GM18861 (cell line): ENCODE data around the gene EFNB1.

ENCODE experiments used
- ATAC-seq: cut with Tn5 transposase; IDR thresholded peaks from one replicate; pipeline ENCODE4 v1.9.1; 2021; ENCODE audit not compliant: unreplicated experiment

The EFNB1 gene

GRCh38 chrX:68842781-68843581 lies 14.2 kb downstream of the EFNB1 start:
- ATAC-seq: no peak

GRCh38 chrX:68843992-68844391 lies 15.2 kb downstream of the EFNB1 start:
- ATAC-seq: no peak

GRCh38 chrX:68844581-68844980 lies 15.8 kb downstream of the EFNB1 start:
- ATAC-seq: no peak

- no peak for ATAC-seq
Measured at GRCh38 chrX:68846536-68846935, 17.7 kb downstream of the EFNB1 start.

DNA sequence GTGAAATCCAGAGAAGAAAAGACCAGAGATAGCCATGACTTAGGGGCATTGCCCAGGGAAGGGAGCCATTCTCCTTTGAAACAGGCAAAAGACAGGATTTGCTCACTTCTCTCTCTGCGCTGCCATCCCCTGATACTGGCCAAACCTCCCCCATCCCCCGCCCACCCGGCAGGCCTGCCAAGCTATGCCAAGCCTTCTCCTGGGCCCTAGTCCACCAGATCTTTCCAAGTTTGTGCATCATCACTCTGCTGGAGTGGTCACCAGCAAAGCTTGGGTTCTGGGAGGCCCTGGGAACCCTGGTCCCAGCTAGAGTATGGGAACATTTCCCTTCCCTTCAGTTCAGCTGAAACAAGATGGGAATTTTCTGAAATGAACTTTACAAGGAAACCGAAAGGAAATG lies 18.4 kb downstream of the EFNB1 start:
- no peak for ATAC-seq

DNA sequence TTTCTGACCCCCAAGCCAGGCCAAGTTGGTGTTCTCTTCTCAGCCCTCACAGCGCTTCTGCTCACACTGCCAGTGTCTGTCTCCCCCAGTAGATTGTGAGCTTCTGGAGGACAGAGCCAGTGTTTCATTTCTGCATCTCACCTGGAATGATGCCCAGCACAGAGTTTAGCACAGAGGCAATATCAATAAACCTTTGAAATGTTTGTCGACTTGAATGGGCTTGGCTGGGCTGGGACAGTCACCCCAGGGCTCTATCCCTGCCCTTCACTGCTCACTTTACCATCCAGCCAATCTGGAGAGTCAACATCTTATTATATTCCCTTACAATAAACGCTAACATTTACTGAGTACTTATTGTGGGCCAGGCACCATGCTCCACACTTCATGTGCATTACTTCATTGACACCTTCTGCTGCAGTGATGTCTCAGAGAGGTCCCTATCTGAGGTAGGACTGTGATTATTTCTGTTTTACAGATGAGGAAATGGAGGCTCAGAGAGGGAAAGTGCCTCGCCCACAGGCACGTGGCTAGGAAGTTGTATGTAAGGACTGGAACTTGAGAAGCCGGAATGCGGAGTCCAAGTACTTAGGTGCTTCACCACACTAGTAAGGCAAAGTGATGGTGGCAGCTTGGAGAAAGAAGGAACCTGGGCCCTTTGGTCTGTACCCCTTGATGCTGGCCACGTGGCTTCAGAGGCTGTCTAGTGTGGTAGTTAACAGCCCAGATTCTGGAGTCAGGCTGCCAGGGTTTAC lies 19.5 kb downstream of the EFNB1 start:
- ATAC-seq: no peak

- no peak for ATAC-seq
Measured at GRCh38 chrX:68851082-68851481, 22.3 kb downstream of the EFNB1 start.

GRCh38 chrX:68852046-68852445 lies 23.2 kb downstream of the EFNB1 start:
- ATAC-seq: no peak

- ATAC-seq: no peak
Measured at GRCh38 chrX:68853665-68854251, 24.9 kb downstream of the EFNB1 start.

DNA sequence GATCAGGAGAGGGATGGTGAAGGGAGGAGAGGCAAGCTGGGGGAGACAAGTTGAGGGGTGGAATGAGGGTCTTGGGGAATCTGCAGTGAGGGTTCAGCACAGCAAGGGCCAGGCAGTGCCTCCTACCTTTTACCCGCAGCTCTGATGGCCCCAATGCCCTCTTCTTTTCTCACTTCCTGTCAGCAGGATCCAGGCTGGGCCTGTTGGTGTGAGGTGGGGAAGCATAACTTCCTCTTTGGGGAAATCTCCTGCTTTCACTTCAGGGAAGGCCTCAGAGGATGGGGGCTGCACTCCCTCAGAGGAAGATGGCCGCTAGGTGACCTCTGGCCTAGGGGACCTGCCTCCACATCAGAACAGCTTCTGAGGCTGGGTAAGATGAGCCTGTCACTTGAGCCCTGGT lies 36.5 kb downstream of the EFNB1 start:
- ATAC-seq: no peak

DNA sequence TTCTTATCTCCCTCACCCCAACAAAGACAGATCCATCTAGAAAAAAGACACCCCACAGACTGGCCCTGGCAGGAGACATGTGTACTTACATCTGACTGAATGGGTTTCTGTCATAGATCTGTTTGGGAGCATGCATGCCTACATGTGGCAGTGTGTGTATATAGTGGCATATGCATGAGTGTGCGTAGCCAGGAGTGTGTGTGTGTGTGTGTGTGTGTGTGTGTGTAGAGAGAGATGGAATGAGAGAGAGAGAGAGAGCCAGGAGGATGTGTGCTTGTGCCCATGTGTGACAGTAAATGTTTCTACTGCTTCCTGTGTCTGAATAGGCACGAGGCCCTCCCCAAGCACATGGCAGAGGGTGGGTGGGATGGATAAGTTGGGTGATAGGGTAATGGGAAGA lies 37.1 kb downstream of the EFNB1 start:
- no peak for ATAC-seq

DNA sequence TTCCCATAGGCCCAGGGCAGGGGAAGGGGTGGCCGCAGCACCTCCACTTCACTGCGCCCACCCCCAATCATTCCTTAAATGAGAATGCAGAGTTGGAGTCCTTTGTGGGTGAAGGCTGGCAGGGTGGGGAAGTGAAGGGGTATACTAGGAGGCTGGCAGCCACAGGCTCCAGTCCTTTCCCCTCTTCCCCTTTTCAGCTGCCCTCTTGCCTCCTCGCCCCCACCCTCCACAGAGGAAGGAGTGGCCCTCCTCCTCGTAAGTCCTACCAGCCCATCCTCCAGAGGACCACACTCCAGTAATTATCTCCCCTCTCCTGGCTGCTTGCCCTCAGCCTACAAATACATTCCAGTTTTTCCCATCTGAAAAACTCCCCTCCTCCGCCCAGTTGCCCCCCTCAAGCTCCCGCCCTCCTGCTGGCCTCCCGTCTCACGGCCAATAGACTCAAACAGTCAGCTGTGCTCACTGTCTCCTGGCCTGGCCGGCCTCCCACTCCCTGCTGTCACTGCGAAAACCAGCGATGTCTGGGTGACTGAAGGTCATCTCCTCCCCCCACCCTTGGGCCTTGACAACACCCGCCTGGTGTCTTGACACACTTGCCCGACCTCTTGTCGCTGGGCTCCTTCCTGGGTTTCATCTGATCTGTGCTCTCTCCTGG lies 38.8 kb downstream of the EFNB1 start:
- ATAC-seq: no peak

DNA sequence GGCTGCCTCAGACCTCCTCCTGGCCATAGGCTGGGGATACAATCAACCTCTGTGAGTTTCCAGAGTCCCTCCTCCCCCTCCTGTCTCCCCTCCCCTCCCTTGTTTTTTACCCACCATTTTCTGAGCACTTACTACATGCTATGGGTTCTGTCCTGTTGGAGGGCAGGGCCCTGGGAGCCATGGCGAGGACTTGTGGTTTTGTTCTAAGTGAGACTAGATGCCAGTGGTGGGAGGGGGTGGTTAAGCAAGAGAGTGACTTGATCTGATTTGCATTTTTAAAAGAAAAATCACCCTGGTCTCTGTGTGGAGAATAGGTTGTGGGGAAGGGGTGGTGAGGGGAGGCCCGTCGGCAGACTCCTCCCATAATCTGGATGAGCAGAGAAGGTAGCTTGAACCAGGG lies 39.5 kb downstream of the EFNB1 start:
- ATAC-seq: no peak

- ATAC-seq: no peak
Measured at GRCh38 chrX:68868902-68869800, 40.3 kb downstream of the EFNB1 start.

- ATAC-seq: no peak
Measured at GRCh38 chrX:68870357-68870756, 41.5 kb downstream of the EFNB1 start.

DNA sequence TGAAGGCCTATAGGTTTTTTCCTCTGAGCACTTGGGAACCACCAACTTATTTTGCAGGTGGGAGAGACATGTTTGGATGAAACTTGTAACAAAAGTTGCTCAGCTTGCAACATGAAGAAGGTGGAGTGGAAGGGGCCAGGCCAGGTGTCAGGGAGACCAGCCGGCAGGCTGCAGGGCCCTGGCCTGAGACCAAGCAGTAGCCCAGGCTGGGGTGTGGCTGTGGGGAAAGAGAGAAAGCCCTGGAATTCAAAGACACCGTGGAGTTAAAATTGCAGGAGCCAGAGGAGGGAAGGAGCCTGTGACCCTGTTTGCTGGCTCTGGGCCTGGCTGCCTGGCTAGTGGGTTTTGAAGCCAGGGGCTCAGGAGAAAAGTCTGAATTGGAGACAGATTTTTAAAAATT lies 43.4 kb downstream of the EFNB1 start:
- no peak for ATAC-seq

DNA sequence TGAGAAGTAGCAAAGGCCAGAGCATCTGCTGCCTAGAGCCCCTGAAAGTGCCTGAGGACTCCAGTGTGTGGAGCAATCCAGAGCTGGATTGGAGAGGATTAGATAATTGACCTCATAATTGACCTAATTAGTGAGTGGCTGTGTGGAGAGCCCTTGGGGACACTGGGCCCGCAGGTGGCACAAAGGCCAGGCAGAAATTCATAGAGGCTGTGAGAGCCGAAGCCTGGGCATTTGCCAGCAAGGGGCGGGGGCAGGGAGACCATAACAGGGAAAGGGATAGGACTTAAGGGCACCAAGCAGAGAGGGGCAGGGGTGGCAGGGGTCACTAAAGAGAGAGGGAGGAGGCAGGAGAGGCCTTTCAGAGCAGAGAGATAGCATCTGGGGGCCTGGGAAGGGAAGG lies 45.3 kb downstream of the EFNB1 start:
- no peak for ATAC-seq

DNA sequence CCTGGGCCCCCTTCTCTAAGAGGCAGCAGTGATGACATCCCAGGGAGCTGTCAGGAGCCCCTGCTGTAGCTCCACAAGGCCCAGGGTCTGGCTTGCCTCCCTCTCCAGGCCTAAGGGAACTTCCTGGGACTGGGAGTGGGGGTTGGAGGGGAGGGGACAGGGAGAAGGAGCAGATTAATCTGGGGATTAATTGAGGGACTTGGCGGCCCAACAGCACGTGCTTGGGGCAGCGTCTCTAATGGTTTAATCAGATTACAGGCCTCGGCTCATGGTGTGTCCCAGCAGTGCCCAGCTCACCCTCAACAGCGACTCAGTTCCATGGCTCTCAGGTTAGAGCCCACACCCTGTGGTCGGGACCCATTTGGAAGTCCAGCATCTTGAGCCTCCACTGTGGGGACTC lies 47.9 kb downstream of the EFNB1 start:
- ATAC-seq: no peak

DNA sequence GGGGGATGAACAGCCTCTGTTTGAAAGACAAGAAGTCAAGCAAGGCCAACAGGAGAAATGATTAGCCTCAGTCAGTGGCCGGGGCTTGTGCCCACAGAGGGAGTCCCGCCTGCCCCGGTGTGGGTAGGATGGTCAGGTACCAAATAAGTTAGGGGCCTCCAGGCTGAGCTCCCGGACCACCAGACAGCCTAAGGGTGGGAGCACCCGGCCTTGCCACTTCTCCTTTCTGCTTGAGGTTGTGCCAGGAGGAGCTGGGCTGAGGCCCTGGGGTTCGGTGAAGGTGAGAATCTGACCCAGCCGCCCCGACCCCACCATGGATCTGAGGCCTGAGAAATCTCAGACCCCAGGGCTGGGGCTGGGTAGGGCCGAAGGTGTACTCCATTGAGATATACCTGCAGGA lies 48.8 kb downstream of the EFNB1 start:
- ATAC-seq: no peak

DNA sequence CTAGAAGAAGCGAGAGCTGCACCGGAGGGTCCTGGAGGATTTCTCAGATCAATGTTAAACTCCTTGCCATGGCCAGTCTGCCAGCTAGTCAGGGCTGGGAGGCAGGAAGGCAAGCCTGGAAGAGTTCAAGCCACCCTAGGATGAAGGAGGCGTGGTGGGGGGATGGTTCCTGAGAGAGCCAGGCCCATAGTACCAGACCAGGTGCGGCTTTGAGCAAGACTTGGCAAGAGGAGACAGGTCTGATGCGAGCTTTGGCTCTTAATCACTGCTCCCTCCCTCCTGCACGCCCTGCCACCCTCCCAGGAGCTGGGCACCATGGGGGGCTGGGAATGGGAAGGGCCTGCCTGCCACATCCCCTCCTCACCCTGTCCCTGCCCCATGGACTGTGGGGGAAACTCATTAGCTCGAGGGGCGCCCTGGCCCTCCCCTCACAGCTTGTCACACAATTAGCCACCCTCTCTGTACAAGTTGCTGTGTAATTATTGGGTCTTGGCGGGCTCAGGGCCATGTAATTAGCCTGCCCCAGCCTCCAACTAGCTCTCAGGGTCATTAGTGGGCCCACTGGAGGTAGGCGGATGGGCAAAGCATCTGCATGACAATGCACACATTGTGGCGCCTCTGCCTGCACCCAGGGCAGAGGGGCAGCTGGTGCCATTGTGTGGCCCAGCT lies 50.3 kb downstream of the EFNB1 start:
- no peak for ATAC-seq
